Measurements from ENCODE around the gene SGK1. TPM values are rescaled to one million over a fixed set of nuclear protein-coding genes. Genes with fewer than 3 reads are reported as not detected.
"Not testable (repeated sequence)": the region's sequence is repeated elsewhere in the genome, so short reads cannot be mapped to it uniquely, and the experiment has no call there.

SGK1 gene
- total RNA-seq, 1 experiment from 2014 or later, result 23.2 TPM

- peaks cover 4% of the 10 kb centered on the region; the same call in 1 of the 2 replicates for H3K36me3 Mint-ChIP-seq
- DNase-seq (ENCODE audit: low spot score), result no peak
- no peaks in the 10 kb centered on the region for H3K4me1 Mint-ChIP-seq
- ChIA-PET CTCF (no interaction called here), POLR2A (no interaction called here)
- H3K4me3 Mint-ChIP-seq, result no peak overlapping the region
- peaks cover 6% of the 10 kb centered on the region for H3K9me3 Mint-ChIP-seq
- no peaks in the 10 kb centered on the region for H3K27me3 Mint-ChIP-seq (ENCODE audit: low read depth)
- H3K27ac Mint-ChIP-seq, result no peak overlapping the region
- no peak for ATAC-seq
- TF ChIP-seq ZMAT4 (CRISPR knock-in tag; IDR thresholded peaks at IDR 0.05) (no peak), SP1 (CRISPR knock-in tag; conservative IDR thresholded peaks at IDR 0.05) (no peak), NR1H2 (CRISPR knock-in tag; IDR thresholded peaks at IDR 0.05) (no peak), ZSCAN18 (CRISPR knock-in tag; IDR thresholded peaks at IDR 0.05) (no peak), USF1 (CRISPR knock-in tag; IDR thresholded peaks at IDR 0.05) (no peak), KAT7 (CRISPR knock-in tag; IDR thresholded peaks at IDR 0.05; ENCODE audit: borderline replicate concordance) (no peak), ZBTB21 (CRISPR knock-in tag; IDR thresholded peaks at IDR 0.05; ENCODE audit: borderline replicate concordance) (no peak), FOXJ3 (CRISPR knock-in tag; IDR thresholded peaks at IDR 0.05; ENCODE audit: borderline replicate concordance) (no peak), MLX (CRISPR knock-in tag; IDR thresholded peaks at IDR 0.05) (no peak), ZNF416 (CRISPR knock-in tag; IDR thresholded peaks at IDR 0.05) (no peak), RELA (CRISPR knock-in tag; IDR thresholded peaks at IDR 0.05; ENCODE audit: borderline replicate concordance) (no peak), MXD4 (CRISPR knock-in tag; IDR thresholded peaks at IDR 0.05; ENCODE audit: borderline replicate concordance) (no peak), HMGA2 (CRISPR knock-in tag; IDR thresholded peaks at IDR 0.05) (no peak), GABPB1 (CRISPR knock-in tag; IDR thresholded peaks at IDR 0.05) (no peak), FOXP4 (CRISPR knock-in tag; IDR thresholded peaks at IDR 0.05) (no peak)
Measured at GRCh38 chr6:134207421-134207820, 110.5 kb downstream of the SGK1 start.

GRCh38 chr6:134205366-134205765, 112.5 kb downstream of the SGK1 start:
- DNase-seq (ENCODE audit: low spot score) (no peak), ATAC-seq (no peak)
- Mint-ChIP-seq H3K9me3 (peaks cover 6% of the 10 kb centered on the region), H3K27me3 (ENCODE audit: low read depth) (no peaks in the 10 kb centered on the region), H3K4me1 (peaks cover 2% of the 10 kb centered on the region; the same call in 1 of the 2 replicates), H3K27ac (no peak overlapping the region), H3K36me3 (peaks cover 4% of the 10 kb centered on the region; the same call in 1 of the 2 replicates), H3K4me3 (no peak overlapping the region)
- ChIA-PET POLR2A (interaction anchor here (0.6 kb wide), 1 partner anchor 112 kb away, joined by 4 read pairs; the partner anchor contains the start of gene SGK1), CTCF (no interaction called here)
- TF ChIP-seq ZNF317 (CRISPR knock-in tag; IDR thresholded peaks at IDR 0.05; ENCODE audit: borderline replicate concordance, low read depth), result no peak

- H3K4me1 Mint-ChIP-seq; DNase-seq (ENCODE audit: low spot score); H3K36me3 Mint-ChIP-seq; CTCF ChIA-PET; H3K4me3 Mint-ChIP-seq; ATAC-seq; POLR2A ChIA-PET; H3K27me3 Mint-ChIP-seq (ENCODE audit: low read depth); H3K9me3 Mint-ChIP-seq; H3K27ac Mint-ChIP-seq: not testable (repeated sequence)
Measured at GRCh38 chr6:134204759-134205158, 113.2 kb downstream of the SGK1 start.
